Lower leg skin (tissue), 3 donors: ENCODE measurements around the gene MRPS31.

Source experiments
- POLR2A ChIP-seq, 2 donors: fragments of 450-650 bp; IDR thresholded peaks; one replicate each; pipeline ENCODE4 v1.6.1; 2016 to 2017; ENCODE audit warnings: antibody characterized with exemption in 2 of 2, mild to moderate bottlenecking in 1 of 2, moderate library complexity in 1 of 2
- TF ChIP-seq, protein P1 (sequence below), 3 donors: fragments of 450-650 bp; IDR thresholded peaks; one replicate each; pipeline ENCODE4 v1.5.1; 2016; ENCODE audit warnings: antibody characterized with exemption in 3 of 3, mild to moderate bottlenecking in 3 of 3, moderate library complexity in 2 of 3

DNA sequence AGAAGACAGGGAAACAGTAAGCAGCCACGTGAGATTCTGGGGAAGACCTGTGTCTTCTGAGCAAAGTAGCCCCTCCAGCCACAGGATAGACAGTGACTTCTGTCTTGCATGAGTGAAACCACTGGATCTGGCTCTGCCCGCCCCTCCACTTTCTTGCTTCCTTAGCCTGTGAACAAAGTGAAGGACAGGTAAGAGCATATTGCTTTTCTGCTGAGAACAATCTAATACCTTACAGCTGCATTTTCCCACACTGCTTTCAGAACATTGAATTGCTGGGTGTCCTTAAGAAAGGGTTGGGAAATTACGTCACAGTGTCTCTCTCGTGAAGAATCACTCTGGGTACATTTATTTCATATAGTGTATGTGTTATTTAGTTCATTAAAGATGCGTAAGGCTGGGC is 29.6 kb upstream of the MRPS31 start:
- TF ChIP-seq, protein P1, sequence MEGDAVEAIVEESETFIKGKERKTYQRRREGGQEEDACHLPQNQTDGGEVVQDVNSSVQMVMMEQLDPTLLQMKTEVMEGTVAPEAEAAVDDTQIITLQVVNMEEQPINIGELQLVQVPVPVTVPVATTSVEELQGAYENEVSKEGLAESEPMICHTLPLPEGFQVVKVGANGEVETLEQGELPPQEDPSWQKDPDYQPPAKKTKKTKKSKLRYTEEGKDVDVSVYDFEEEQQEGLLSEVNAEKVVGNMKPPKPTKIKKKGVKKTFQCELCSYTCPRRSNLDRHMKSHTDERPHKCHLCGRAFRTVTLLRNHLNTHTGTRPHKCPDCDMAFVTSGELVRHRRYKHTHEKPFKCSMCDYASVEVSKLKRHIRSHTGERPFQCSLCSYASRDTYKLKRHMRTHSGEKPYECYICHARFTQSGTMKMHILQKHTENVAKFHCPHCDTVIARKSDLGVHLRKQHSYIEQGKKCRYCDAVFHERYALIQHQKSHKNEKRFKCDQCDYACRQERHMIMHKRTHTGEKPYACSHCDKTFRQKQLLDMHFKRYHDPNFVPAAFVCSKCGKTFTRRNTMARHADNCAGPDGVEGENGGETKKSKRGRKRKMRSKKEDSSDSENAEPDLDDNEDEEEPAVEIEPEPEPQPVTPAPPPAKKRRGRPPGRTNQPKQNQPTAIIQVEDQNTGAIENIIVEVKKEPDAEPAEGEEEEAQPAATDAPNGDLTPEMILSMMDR (IDR thresholded peaks at IDR 0.05): no peak
- no peak for TF ChIP-seq POLR2A (IDR thresholded peaks at IDR 0.05)
